CD4-positive, alpha-beta T cell treated with Interleukin-21 for 1 hour (primary cell): ENCODE results near the gene COL8A2.

ENCODE experiments used
- DNase-seq: peaks from one replicate; pipeline ENCODE4 v3.0.0-alpha.2; 2020

The COL8A2 gene

GRCh38 chr1:36088577-36089392 lies 36.2 kb downstream of the COL8A2 start, which contains the start of gene ADPRS:
ADPRS (plus strand) TSS chr1:36088892; CDS start chr1:36088905, 13 bp downstream.
- DNase-seq: peak; percentile 91

- DNase-seq: no peak
Measured at GRCh38 chr1:36088265-36088576, 36.8 kb downstream of the COL8A2 start.

- DNase-seq: no peak
Measured at GRCh38 chr1:36087233-36088123, 37.5 kb downstream of the COL8A2 start.

GRCh38 chr1:36086529-36087232 lies 38.3 kb downstream of the COL8A2 start:
- no peak for DNase-seq

- no peak for DNase-seq
Measured at GRCh38 chr1:36085686-36086526, 39.1 kb downstream of the COL8A2 start.

- no peak for DNase-seq
Measured at GRCh38 chr1:36085126-36085525, 39.9 kb downstream of the COL8A2 start.

- DNase-seq: no peak
Measured at GRCh38 chr1:36084497-36085115, 40.4 kb downstream of the COL8A2 start.

GRCh38 chr1:36083635-36084496 lies 41.2 kb downstream of the COL8A2 start, which contains the start of gene TEKT2:
TEKT2 (plus strand) TSS chr1:36084094; CDS start chr1:36084922, 828 bp downstream.
- peak; percentile 13 for DNase-seq

GRCh38 chr1:36083219-36083618 lies 41.8 kb downstream of the COL8A2 start:
- no peak for DNase-seq

GRCh38 chr1:36081926-36082485 lies 43.0 kb downstream of the COL8A2 start:
- no peak for DNase-seq

GRCh38 chr1:36080801-36081200 lies 44.2 kb downstream of the COL8A2 start:
- no peak for DNase-seq

- DNase-seq: no peak
Measured at GRCh38 chr1:36080236-36080635, 44.8 kb downstream of the COL8A2 start.

- no peak for DNase-seq
Measured at GRCh38 chr1:36076979-36077573, 47.9 kb downstream of the COL8A2 start.

- no peak for DNase-seq
Measured at GRCh38 chr1:36070349-36070748, 54.7 kb downstream of the COL8A2 start.

GRCh38 chr1:36068866-36069265 lies 56.2 kb downstream of the COL8A2 start:
- DNase-seq: no peak

- no peak for DNase-seq
Measured at GRCh38 chr1:36067871-36068270, 57.2 kb downstream of the COL8A2 start.

GRCh38 chr1:36062315-36062714 lies 62.7 kb downstream of the COL8A2 start:
- DNase-seq: no peak

- DNase-seq: no peak
Measured at GRCh38 chr1:36055706-36056105, 69.3 kb downstream of the COL8A2 start.

GRCh38 chr1:36053978-36054377 lies 71.0 kb downstream of the COL8A2 start:
- DNase-seq: no peak

- no peak for DNase-seq
Measured at GRCh38 chr1:36051821-36052220, 73.2 kb downstream of the COL8A2 start.
